DLD1 (cell line): ENCODE data around the gene ZBTB2.

Source experiments
- in situ Hi-C: cut with HindIII; loops from 2 replicates; pipeline ENCODE4 v1.10.0; 2017; ENCODE audit warnings: low sequenced_read_pairs

Gene ZBTB2, protein sequence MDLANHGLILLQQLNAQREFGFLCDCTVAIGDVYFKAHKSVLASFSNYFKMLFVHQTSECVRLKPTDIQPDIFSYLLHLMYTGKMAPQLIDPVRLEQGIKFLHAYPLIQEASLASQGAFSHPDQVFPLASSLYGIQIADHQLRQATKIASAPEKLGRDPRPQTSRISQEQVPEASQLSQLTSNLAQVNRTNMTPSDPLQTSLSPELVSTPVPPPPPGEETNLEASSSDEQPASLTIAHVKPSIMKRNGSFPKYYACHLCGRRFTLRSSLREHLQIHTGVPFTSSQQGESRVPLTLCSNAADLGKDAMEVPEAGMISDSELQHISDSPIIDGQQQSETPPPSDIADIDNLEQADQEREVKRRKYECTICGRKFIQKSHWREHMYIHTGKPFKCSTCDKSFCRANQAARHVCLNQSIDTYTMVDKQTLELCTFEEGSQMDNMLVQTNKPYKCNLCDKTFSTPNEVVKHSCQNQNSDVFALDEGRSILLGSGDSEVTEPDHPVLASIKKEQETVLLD

GRCh38 chr6:151391471-151392413 is at the start of gene ZBTB2:
Gene ZBTB2, minus strand, starts transcription at chr6:151391559. Its CDS starts 17,922 bp downstream, at chr6:151373637.
- in situ Hi-C loops, result no loop called here

GRCh38 chr6:151440930-151441329 is 49.6 kb upstream of the ZBTB2 start:
- in situ Hi-C loops, result no loop called here

DNA sequence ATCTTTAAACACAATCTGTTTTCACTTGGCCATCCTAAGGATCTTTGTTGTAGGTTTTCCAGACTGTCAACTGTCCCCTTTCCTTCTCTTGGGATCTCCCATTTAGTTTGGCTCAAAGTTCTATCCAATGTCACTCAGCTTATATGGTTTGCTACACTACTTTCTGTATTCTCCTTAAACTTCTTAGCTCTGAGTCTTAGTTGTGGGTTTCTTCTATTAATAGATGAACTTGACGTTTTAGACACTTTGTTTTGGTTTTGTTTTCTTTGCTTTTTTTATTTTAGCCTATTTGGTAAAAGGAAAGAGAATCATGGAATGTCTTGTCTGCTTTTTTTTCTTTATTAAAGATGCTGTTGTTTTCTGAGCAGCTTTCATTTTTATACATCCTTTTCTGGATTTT is 49.1 kb upstream of the ZBTB2 start:
- in situ Hi-C loops, result no loop called here

- in situ Hi-C loops, result no loop called here
Observed at GRCh38 chr6:151437401-151437800, 46.0 kb upstream of the ZBTB2 start.

DNA sequence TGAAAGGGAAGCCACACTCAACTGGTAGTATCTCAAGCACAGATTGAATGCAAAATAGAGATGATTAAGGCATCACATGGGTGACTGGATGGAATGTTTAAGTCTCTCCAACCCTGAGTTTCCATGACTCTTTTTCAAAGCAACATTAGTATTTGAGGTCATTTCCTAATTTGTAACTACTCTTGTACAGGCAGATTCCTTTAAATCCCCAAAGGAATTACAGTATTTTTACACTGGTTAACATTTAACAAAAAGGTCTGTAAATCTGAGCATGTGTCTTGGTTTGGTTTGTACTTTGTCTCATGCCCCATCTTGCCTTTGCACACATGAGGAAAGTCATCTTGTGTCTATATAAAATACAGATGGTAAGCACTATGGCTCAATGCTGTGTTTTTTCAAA is 45.4 kb upstream of the ZBTB2 start:
- in situ Hi-C loops, result no loop called here

DNA sequence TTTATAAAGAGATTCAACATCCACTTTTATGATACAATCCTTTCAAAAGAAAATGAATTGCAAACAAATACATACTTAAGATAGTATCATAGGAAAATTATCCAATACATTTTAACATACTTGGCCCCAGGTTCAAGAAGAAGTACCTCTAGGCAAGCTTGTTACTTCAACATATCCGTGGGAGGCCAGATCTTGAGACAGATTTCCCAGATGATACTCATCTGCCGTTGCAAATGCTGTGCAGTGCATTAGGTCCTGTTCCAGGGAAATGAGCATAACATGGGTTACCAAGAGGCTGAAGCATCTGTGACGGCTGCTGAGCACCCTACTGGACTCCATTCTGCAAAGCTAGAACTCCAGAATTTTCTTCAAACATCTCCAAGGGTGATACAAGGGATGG is 44.9 kb upstream of the ZBTB2 start:
- in situ Hi-C loops, result no loop called here

- in situ Hi-C loops, result no loop called here
Observed at GRCh38 chr6:151434369-151434768, 43.0 kb upstream of the ZBTB2 start.

DNA sequence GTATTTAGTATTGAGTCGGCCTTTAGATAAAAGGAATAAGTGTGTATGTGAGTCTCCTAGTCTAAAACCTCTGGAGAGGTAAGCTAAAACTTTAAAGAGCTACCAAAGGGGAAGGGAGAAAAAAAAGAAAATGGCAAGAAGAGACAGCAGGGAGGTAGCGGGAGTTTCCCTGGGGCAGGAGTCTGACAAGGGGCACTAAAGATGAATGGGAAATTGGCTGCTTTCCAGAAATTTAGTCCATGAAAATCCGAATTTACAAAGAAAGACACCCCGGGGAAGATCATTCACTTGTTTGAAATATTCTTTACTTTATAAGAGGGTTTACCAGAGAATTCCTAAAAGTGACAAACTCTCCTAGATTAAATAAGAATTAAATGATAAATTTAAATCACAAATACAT is 41.3 kb upstream of the ZBTB2 start:
- in situ Hi-C loops, result no loop called here

GRCh38 chr6:151431337-151431736 is 40.0 kb upstream of the ZBTB2 start:
- in situ Hi-C loops, result no loop called here

GRCh38 chr6:151430886-151431285 is 39.5 kb upstream of the ZBTB2 start:
- in situ Hi-C loops, result no loop called here

- in situ Hi-C loops, result no loop called here
Observed at GRCh38 chr6:151428093-151428735, 36.9 kb upstream of the ZBTB2 start.

DNA sequence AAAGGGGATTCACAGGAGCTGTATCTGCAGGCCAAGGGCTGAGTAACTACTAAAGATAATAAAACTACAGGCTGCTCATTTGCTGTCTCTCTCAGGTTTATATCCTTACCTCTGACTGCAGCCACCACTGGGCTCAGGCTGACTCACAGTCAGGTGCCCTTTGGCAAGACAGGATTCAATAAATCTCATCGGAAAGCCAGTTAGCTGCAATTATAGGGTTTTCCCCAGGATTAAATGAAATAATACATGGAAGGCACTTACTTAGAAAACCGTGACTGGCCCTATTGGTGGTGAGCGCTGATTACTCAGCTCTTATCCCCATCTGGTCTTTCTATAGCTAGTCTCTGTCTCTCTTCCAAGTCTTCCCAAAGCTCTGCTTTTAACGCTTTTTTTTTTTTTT is 34.2 kb upstream of the ZBTB2 start:
- in situ Hi-C loops, result no loop called here

DNA sequence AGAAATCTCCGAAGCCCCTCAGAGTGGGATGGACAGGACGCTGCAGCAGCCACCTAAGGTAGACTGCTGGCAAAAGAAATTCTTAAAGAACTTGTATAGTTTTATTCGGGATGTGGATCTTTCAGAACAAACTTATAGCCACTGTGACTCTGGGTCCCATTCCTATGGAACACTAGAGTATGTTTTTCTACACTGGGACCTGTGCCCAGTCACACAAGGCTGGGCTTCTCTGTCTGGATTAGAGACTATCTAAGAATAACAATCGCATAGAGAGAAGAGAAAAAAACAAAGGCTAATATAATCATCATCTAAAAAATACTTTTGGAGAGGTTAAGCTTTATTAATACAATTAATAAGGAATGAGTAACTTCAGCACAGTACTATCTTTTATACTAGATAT is 31.6 kb upstream of the ZBTB2 start:
- in situ Hi-C loops, result no loop called here

GRCh38 chr6:151417477-151417876 is 26.1 kb upstream of the ZBTB2 start:
- in situ Hi-C loops, result no loop called here

DNA sequence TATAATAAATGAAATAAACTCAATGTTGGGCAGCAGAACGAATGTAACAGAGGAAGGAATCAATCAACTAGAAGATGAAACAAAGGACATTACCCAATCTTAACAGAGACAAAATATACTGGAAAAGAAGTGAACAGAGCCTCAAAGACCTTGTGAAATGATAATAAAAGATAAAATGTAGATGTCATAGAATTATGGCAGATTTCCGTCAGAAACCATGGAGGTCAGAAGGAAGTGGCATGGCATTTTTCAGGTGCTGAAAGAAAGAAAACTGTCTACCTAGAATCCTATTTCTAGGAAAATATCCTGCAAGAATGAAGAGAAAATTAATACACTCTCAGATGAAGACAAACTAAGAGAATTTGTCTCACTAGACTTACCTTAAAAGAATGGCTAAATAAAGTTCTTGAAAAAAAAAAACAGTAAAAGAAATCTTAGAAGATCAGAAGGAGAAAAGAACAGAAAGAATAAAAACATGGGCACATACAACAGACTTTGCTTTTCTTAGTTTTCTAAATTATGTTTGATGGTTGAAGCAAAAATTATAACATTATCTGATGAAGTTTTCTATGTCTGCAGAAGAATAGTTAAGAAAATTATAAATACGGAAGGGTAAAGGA is 23.4 kb upstream of the ZBTB2 start:
- in situ Hi-C loops, result no loop called here

DNA sequence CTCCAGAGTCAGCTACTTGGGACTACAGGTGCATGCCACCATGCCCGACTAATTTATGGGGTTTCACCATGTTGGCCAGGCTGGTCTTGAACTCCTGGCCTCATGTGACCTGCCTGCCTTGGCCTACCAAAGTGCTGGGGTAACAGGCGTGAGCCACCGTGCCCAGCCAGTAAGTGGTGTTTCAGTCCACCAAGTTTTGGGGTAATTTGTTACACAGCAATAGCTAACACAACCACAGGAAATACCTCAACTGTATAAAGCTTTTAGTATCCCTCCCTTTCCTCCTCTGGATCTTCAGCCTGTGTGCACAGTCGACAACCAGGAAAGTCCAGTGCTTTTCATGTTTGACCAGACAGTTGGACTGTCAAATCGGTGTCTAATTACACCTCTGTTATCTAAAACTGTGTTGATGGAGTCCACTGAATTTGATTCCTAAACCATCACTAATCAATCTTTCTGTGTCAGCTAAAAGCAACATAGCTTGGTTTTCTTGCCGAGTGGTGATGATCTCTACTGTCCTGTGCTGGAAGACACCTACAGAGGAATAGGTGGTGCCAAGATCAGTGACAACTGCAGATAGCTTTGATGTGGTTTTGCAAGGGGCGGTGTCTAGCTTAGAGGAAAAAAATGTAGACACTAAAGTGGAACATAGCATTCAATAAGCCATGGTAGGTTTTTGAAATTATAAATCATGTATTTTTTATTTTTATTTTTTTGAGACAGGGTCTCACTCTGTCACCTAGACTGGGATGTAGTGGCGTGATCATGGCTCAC is 22.2 kb upstream of the ZBTB2 start:
- in situ Hi-C loops, result no loop called here

GRCh38 chr6:151412909-151413308 is 21.6 kb upstream of the ZBTB2 start:
- in situ Hi-C loops, result no loop called here

DNA sequence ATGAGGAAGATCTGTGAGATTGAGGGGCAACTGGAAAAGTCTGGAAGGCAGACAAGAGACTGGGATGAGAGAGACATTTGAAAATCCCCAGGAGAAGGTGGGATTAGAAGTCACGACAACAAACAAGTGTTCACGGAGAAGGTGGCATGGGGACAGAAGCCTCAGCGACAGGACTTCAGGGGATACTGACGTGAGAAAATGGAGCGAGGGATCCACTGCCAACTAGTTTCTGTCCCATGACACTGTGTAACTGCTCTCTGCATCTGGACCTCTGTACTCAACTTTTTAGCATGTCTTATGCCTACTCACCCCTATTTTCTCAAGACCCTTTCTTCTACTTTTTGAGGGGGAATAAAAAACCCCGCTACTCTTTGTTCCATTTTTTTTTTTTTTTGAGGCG is 18.3 kb upstream of the ZBTB2 start:
- in situ Hi-C loops, result no loop called here

DNA sequence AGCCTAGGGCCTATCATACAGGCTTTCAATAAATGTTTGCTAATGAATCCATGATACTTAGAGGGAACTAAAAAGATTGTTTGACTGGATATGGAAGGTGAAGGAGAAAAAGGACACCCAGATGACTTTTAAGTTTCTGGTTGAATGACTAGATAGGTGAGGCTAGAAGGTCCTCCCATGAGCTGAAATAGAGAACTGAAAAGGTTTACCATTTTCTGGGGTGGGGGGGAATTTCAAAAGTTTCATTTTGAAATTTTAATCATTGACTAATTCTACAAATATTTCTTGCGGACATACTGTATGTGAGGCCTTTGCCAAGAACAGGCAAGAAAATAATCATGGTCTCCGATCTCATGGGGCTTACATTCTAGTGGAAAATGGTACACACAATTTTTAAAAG is 17.9 kb upstream of the ZBTB2 start:
- in situ Hi-C loops, result no loop called here

DNA sequence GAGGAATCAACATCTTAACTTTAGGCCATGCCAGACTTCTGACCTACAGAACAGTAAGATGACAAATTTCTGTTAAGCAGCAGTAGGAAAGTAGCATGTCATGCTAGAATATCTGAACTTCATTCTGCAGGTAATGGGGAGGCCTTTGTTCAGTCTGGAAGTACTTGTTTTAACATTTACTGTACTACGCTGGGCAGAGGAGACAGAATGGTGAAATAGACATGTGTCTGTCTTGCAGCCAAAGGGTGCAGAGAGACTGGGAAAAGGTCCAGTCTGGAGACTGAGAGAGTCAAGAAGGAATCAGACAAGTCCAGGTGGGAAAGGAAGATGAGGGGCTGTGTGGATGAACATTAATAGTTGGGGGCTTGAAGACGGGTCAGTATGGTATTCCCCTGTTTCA is 17.5 kb upstream of the ZBTB2 start:
- in situ Hi-C loops, result no loop called here
